ENCODE measurements around the gene HRH1. TPM values are rescaled to one million over a fixed set of nuclear protein-coding genes. Genes with fewer than 3 reads are reported as not detected.
A peak's percentile ranks its signal among the peaks of the same experiment; 100 is the strongest.

HRH1 gene
- total and polyA plus RNA-seq, 11 donors = 0.40 to 4.3 (median 1.3) TPM

DNA sequence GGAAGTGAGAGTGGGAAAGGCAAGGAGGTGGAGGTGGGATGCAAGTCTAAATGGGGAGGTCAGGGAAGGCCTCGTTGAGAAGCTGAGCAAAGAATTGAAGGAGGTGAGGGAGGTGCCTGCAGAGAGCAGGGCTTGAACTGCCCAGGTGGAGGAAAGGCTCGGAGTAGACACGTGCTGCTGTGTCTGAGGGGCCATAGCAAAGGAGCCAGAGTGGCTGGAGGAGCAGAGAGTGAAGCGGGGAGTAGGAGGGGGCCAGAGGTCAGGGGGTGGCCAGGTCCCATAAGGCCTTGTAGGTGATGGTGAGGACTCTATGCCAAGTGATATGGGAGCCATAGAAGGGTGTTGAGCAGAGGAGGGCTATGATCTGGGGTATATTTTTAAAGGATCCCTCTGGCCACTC lies 21.4 kb upstream of the HRH1 start:
- H3K36me3 ChIP-seq = no peaks in the 10 kb centered on the region
- WGBS, 4 donors = 74 to 81% (median 76%) methylated on average over 4 of the region's 4 CpGs
- intact Hi-C loops (cut with DNase I) = no loop called here

GRCh38 chr3:11134794-11135193 lies 19.5 kb upstream of the HRH1 start:
- Histone ChIP-seq H3K9me3 (no peaks in the 10 kb centered on the region), H3K4me3 (no peak overlapping the region), H3K36me3 (no peaks in the 10 kb centered on the region), H3K27me3 (no peaks in the 10 kb centered on the region), H3K4me1 (peaks cover 0 to 6% (median 0%) of the 10 kb centered on the region in 12 donors), H3K27ac (no peak overlapping the region)
- DNase-seq (no peak), ATAC-seq (no peak)
- WGBS, 4 donors = 56 to 67% (median 63%) methylated on average over 2 of the region's 2 CpGs
- TF ChIP-seq POLR2A (IDR thresholded peaks at IDR 0.05) = no peak
- TF ChIP-seq, protein P1, sequence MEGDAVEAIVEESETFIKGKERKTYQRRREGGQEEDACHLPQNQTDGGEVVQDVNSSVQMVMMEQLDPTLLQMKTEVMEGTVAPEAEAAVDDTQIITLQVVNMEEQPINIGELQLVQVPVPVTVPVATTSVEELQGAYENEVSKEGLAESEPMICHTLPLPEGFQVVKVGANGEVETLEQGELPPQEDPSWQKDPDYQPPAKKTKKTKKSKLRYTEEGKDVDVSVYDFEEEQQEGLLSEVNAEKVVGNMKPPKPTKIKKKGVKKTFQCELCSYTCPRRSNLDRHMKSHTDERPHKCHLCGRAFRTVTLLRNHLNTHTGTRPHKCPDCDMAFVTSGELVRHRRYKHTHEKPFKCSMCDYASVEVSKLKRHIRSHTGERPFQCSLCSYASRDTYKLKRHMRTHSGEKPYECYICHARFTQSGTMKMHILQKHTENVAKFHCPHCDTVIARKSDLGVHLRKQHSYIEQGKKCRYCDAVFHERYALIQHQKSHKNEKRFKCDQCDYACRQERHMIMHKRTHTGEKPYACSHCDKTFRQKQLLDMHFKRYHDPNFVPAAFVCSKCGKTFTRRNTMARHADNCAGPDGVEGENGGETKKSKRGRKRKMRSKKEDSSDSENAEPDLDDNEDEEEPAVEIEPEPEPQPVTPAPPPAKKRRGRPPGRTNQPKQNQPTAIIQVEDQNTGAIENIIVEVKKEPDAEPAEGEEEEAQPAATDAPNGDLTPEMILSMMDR (IDR thresholded peaks at IDR 0.05) = no peak
- intact Hi-C loops (cut with DNase I) = no loop called here

More for the DNA sequence above, 21.4 kb upstream of the HRH1 start:
- Histone ChIP-seq H3K9me3 (no peaks in the 10 kb centered on the region), H3K4me1 (peaks cover 0 to 3% (median 0%) of the 10 kb centered on the region in 12 donors), H3K4me3 (no peak overlapping the region), H3K27ac (no peak overlapping the region), H3K27me3 (no peaks in the 10 kb centered on the region)
- TF ChIP-seq, protein P1 (IDR thresholded peaks at IDR 0.05) = no peak
- TF ChIP-seq POLR2A (IDR thresholded peaks at IDR 0.05) = no peak
- DNase-seq (no peak), ATAC-seq (no peak)

GRCh38 chr3:11136116-11136515 lies 18.2 kb upstream of the HRH1 start:
- intact Hi-C loops (cut with DNase I) = no loop called here
- no peak for TF ChIP-seq POLR2A (IDR thresholded peaks at IDR 0.05)
- TF ChIP-seq, protein P1 (IDR thresholded peaks at IDR 0.05) = no peak
- peaks cover 0 to 18% (median 0%) of the 10 kb centered on the region in 12 donors for H3K4me1 ChIP-seq
- DNase-seq (no peak), ATAC-seq (no peak)
- no peak overlapping the region for H3K4me3 ChIP-seq
- H3K9me3 ChIP-seq = no peaks in the 10 kb centered on the region
- H3K36me3 ChIP-seq = no peaks in the 10 kb centered on the region
- no peaks in the 10 kb centered on the region for H3K27me3 ChIP-seq
- peak overlapping the region in 3 of 12 donors; percentile 64 to 82 (median 70) for H3K27ac ChIP-seq
- WGBS, 4 donors = 45 to 71% (median 64%) methylated on average over 3 of the region's 3 CpGs

DNA sequence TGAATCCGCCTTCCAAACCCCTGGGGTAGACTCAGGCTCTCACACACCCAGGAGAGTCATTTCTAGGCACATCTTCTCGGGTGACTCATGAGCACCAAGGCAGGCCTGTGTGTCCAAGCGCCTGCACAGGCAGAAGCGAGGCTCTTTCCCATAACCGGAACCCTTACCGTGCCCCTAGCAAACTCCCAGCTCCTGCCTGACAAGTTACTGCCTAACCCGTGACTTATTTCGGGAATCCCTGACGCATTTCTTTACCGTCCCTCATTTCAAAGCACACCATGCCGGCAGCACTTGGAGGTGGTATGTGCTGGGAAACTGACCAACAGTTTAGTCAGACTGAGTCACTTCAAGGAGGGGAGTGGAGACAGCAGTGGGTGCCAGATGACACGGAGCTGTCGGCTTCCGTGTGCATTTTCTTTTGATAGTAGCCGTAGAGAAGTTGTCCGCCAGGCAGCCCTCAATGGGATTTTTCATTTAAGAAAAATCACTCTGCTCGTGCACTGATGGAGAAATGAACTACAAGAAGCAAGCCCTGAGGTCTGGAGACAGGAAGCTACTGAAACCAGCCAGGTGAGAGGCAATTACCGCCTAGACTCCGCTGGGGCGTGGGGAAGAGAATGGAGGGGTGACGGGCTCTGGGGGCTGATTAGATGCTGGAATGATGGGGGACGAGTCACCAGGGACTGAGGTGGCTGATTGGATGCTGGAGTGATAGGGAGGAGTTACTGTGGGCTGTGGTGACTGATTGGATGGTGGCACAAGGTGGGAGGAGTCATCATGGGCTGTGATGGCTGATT lies 17.3 kb upstream of the HRH1 start:
- ATAC-seq (peak; percentile 48 to 94 (median 83)), DNase-seq (peak in 1 of 5 donors; percentile 84)
- H3K36me3 ChIP-seq = no peaks in the 10 kb centered on the region
- peak overlapping the region in 4 of 12 donors; percentile 2 to 35 (median 21) for H3K4me3 ChIP-seq
- 57 to 75% (median 70%) methylated on average over 22 of the region's 22 CpGs for WGBS, 4 donors
- H3K9me3 ChIP-seq = no peaks in the 10 kb centered on the region
- H3K27ac ChIP-seq = peak overlapping the region in 7 of 12 donors; percentile 13 to 82 (median 48)
- TF ChIP-seq POLR2A (IDR thresholded peaks at IDR 0.05) = no peak
- TF ChIP-seq, protein P1 (IDR thresholded peaks at IDR 0.05) = no peak
- no peaks in the 10 kb centered on the region for H3K27me3 ChIP-seq
- peaks cover 0 to 18% (median 0%) of the 10 kb centered on the region in 12 donors for H3K4me1 ChIP-seq
- intact Hi-C loops (cut with DNase I) = no loop called here

Measured in heart left ventricle (tissue), 16 donors.